GM12801 (cell line): ENCODE results near the gene GNG11.

Experiments used
- CTCF ChIP-seq: IDR thresholded peaks from one replicate; pipeline ENCODE4 v1.5.1; 2011; ENCODE audit warnings: control low read depth; ENCODE audit not compliant: insufficient read length; ENCODE audit errors: extremely low read depth

Gene GNG11

DNA sequence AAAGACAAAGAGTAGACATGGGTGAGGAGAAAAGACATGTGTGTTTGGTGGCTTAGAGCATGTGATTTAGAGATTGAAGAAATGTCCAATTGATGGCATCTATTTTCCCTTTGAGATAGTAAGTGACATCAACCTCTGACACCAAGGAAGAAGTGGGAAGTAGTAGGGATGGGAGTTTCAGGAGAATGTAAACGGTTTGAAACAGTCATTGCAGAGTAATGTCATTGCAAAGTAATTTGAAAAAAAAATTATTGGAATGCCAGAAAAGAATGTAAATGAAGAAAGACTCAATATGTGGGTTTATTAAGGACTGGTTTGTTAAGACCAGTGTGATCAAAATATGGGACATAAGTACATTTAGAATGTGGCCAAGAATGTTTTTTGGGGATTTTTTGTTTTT is 26.6 kb downstream of the GNG11 start:
- no peak for TF ChIP-seq CTCF

- no peak for TF ChIP-seq CTCF
Measured at GRCh38 chr7:93948873-93949272, 27.3 kb downstream of the GNG11 start.

DNA sequence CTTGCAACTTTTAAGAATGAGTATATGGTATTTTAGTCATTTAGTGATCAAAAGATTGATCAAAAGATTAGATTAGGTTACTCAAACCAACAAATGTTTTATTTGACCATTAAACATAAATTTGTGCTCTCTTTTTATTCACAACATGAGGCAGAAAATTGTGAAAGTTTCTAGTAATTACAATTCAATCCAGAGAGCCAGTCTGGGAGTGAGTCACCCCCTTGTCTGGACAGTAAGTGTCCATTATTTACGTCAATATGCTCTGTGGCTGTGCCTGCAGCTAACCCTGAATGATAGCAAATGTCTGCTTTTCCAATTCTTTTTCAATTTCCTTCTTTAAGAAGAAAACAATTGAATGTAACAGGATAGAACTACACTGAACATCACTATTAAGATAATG is 27.9 kb downstream of the GNG11 start:
- no peak for TF ChIP-seq CTCF

GRCh38 chr7:93955304-93955703 is 33.8 kb downstream of the GNG11 start:
- TF ChIP-seq CTCF = no peak

DNA sequence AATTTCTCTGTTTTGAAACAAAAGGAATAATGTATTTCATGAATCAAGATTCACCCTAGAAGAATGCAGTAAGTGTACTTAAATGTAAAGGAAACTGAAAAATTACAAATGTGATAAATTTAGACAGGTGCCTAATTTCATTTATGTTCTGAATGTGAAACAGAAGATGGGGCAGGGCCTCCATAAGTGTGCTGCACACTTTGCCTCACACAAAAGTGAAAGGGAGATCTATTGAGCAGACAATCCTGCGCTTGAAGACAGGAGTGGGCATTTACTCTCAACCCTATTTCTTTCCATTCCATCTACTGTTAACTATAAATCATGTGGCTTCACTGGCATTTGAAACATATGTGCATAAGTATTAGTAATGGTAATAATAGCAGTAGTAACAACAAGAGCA is 36.2 kb downstream of the GNG11 start:
- TF ChIP-seq CTCF = no peak

GRCh38 chr7:93958216-93958615 is 36.7 kb downstream of the GNG11 start:
- TF ChIP-seq CTCF = no peak

- TF ChIP-seq CTCF = no peak
Measured at GRCh38 chr7:93958651-93959050, 37.1 kb downstream of the GNG11 start.

DNA sequence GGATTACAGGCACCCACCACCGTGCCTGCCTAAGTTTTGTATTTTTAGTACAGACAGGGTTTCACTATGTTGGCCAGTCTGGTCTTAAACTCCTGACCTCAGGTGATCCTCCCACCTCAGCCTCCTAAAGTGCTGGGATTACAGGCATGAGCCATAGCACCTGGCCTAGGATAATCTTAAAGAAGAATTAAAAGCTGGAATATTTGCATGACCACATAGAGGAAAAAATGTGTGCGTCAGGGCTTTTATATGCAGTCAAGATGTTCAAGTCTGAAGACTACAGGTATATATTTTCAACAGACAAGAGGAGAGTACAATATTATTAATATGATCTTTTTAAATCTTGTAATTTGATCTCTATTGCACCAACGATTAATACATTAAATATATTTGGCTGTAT is 39.5 kb downstream of the GNG11 start:
- TF ChIP-seq CTCF = no peak
